GM18526 (cell line): ENCODE measurements around the gene ARHGAP25.

Experiments
- POLR2A ChIP-seq: IDR thresholded peaks from 3 replicates; pipeline ENCODE4 v1.6.1; 2011; ENCODE audit not compliant: insufficient read length; ENCODE audit errors: extremely low read depth

The ARHGAP25 gene

DNA sequence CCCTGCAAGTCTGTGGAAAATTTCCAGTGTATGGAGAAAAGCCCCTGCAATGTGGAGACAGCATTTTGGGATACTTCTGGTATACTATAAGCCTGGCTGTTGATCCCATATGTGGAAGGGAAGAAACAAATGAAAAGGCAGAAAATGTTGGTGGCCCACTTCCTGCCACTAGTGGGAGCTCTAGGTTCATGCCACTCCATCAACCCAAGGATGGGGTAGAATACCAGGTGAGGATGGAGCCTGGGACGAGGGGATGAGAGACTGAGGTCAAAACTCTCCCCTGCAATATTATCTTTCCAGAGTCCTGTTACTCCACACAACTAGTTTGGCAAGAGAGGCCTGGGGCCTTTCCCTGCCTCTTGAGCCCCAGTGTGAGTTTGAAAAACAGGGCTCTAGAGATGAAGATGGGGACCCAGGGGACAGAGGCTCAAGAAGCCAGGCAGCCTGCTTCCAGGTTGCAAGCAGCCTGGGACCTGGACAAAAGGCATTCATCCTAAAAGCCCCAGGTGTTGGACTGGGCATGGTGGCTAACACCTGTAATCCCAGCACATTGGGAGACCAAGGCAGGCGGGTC is 104.7 kb downstream of the ARHGAP25 start:
- TF ChIP-seq POLR2A = no peak

DNA sequence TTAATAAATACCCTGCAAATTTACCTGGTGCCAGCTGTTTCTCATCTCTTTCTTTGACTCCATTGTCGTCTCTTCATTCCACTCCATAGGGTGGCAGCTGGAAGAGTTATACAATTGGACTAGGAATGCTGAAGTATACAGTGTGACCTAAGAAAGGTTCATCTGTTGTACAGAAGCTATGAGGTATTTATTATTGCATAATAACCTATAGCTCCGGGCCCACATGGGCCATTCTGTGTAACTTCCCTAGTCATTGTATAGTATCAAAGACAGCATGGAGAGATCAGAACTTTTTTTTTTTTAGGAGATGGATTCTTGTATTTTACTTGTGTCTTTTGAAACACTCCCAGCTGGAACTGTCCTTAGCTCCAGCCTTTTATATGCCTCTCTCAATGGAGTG is 110.4 kb downstream of the ARHGAP25 start:
- TF ChIP-seq POLR2A = no peak

DNA sequence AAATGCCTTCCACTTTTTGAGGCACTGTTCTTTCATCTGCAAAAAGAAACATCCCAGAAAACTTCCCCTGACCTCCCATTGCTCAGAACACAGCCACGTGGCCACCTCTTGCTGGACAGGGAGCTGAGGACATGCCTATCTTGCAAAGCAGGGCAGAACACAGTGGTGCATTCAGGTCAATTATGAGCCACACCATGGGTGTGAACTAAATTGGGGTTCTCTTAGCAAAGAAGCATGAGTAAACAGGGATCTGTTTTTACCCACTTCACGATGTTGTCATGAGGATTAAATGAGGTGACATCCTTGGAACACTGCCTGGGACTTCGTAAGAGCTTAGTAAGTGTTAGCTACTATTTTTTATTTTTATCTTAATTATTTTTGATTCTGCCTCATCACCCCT is 111.5 kb downstream of the ARHGAP25 start:
- TF ChIP-seq POLR2A = no peak

DNA sequence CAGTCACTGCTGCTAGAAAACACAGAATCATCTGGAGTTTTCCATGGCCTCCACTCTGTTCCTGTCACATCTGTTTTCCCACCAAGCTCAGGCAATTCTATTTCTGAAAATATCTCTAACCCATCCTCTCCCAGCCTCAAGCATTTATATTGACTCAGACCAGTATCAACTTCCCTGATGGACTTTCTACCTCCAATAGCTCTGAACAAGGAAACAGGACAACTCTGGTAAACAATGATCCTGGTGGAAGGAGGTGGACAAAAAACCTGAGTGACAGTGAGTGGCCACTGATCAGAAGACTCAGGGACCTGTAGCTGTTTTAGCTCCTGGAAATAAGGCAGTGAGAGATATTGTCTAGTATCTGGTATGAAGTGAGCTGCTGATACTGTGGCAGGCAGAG is 113.1 kb downstream of the ARHGAP25 start:
- no peak for TF ChIP-seq POLR2A

DNA sequence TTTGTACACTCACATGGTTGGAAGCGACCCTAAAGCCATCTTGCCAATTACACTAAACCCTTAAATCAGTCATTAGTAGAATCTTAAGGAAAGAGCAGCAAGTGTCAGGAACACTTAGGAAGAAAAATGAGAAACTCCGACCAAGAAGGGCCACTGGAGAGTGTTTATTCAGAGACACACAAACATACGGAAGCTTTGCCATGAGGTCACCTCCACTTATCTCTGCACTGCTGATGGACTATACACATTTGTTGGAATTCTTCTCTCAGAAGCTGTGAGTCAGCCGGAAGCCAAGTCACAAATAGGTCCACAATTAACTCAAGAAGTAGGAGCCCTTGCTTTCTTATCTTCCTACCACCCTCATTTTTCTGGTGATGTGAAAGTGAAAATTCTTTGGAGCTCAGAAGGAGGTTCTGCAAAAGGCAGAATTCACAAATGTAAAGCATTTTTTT is 115.0 kb downstream of the ARHGAP25 start:
- TF ChIP-seq POLR2A = no peak

DNA sequence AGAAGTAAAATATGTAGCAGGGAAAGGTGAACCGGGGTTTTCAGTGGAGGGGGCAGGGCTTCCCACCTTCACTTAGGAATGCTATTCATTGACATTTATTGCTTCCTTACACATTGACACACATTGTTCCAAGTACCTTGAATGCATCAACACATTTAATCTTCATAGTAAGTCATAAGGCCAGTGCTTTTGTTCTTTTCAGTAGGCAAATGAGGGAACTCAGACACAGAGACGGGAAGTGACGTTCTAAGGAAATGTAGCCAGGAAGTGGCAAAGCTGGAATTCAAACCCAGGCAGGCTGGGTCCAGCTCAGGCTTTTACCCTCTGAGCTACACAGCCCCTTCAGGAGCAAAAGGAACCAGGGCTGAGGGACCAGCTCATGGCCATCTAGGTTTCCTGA is 115.9 kb downstream of the ARHGAP25 start:
- no peak for TF ChIP-seq POLR2A

DNA sequence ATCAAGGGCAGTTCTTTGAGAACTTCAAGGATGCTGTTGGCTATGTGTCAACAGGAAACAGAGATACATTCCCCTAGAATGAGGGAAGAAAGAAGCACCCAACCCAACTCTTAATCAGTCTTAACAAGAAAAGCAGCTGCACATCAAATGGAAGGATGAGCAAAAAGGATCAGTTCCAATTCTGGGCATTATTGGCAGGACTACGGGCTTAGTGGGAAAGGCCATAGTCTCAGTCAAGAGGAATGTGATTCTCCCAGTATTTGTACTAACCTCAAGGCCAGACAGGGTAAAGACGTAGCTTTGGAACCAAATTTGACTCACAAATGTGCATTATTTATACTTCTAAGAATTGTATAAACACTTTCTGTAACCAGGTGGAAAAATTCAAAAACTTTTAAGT is 118.4 kb downstream of the ARHGAP25 start:
- TF ChIP-seq POLR2A = no peak

DNA sequence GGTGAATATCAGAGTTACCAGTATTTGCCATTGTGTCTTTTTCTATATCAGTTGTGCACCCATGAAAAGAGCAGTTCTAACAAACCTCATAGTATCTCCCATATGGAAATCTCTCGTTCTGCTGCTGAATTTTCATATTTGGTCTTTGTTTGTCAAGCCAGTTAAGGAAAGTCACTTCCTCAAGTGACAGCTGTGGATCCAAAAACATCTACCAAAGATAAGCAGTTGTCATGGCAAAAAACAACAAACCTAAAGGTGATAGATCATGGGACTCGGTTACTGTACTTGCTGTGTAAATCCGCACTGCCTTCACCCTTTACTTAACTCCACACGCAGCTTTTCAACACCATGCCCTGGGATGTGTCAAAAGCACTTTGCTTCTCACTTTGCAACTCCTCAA is 119.3 kb downstream of the ARHGAP25 start:
- no peak for TF ChIP-seq POLR2A

DNA sequence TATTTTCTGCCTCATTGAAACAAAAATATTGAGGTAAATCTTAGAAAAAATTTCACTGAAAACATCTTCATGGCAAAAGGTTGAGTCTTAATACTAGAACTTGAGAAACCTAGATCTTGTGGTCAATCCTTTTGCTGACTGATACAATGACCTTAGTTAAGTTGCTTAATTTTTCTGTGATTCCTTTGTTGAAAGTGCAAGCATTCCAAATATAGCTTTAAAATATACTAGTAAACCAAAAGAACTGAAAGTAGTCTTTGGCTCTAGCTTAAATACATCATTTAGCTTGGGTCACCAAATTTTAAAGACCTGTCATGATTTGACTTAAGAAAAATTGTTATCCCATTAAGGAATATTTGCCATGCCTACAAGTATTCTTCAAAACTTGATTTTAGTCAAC is 119.9 kb downstream of the ARHGAP25 start:
- TF ChIP-seq POLR2A = no peak

DNA sequence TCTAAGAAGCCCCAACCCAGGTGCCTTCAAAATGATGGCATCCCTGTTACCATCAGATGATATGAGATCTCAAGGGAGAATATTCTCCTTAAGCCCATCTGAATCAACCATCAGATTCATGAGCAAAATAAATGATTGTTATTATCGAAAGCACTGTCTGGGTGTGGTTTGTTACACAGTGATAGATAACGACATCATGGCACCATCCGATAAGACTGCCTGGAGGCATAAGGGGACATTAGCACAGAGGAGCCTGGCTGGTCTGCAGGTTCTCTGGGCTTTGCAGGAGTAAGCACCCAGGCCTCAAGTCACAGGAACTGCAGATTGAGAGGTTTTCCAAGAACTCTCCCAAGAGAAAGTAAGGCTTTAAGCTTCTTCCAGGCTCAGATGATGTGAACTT is 120.9 kb downstream of the ARHGAP25 start:
- no peak for TF ChIP-seq POLR2A

DNA sequence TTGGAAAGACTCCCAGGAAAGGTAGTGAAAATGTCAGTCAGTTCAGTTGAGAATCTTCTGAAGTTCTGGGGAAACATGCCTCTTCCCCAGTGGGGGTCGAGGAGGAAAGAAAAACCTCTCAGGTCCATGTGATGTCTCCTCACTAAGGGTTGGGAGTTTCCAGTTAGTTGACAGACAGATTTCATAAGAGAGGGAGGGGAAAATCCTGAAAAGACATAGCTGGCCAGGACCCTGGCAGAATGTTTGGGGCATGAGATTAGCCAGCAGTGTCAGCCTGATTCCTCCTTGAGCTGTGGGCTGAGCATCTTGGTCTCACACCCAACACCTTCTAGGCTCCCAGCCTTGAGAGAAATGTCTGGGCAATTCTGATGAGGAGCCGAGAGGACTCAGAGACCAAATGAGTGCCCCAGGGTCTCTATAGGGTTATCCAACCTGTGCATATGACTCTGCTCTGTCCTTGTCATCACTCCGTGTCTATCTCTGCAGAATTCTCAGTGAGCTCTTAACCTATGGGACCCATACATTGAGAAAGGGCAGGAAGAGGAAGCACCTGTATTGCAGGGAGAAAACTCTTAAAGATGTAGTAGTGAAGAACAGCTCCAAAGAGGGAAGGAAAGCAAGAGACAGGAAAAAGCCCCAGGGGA is 122.7 kb downstream of the ARHGAP25 start:
- TF ChIP-seq POLR2A = no peak

DNA sequence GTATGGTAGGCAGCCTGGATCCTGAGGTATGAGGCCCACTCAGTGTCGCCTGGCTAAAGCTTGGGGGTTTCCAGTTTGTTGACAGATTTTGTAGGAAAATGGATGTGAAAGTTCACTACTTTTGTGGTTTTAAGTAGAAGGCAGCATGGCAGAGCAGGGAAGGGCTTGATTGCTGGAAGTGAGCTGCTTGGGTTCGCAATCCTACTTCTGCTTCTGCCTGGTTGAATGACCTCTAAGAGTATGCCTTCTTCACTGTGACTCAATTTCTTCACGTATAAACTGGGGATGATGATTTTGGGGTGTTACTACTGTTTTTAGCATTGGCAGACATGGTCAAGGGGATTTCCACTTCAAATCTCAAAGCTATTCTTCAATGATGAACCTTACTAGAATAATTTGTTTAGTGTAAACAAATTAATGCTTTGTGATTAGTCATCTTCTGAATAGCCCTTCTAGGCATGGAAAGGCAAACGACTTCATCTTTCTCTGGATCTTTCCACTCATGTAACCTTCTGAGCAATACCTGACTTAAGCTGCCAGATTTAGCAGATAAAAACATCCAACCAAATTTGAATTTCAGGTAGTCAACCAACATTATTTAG is 123.3 kb downstream of the ARHGAP25 start:
- TF ChIP-seq POLR2A = no peak

DNA sequence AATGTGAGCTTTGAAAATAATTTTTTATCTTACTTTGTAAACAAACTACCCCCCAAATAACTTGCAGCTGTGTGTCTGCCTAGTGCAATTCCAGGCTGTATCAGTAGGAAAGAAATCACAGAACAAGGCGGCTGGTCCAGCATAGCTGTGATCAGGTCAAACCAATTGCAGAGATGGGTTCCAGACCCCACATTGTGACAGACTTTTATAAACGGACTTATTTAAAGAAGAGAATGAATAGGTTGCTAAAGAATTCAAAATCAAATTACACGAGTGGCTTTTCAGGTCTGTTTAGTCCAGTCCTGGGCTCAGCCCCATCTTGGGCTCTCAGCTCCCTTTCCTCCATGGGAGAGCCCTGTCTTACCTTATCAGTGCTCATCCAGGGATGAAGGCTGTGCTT is 125.5 kb downstream of the ARHGAP25 start:
- TF ChIP-seq POLR2A = no peak

DNA sequence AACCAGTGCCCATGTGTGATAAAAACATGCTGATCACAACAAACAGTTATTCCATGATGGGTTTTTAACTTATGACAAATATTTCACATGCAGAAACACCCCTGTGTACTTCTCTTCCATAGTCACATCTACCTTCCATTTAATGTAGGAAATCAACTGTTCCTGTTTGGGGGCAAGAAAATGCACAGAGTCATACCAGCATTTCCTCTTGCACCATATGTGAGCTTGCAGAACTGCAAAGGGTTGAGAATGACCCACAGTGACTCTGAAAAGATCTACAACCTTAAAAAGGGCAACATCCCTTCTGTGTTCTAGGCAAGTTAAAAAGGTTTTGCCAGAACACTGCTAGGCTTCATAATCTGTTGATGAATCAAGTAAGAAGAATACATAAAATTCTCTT is 126.7 kb downstream of the ARHGAP25 start:
- TF ChIP-seq POLR2A = no peak

DNA sequence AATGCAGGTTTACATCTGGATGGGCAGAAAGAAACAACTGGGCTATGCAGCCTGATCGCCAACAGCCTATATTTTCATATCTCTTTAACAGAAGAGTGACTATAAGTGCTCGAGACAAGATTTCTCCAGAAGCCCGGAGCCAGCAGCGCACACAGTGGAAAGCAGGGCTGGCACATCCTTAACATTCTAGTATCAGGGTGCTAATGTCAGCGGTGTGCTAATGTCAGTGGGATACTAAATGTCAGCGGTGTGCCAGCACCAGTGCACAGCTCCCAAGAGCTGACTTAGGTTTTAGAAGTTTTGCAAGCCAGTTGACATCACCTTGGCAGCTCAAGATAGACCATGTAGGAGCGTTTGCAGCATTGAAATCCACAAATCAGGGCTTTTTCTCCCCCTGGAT is 128.3 kb downstream of the ARHGAP25 start:
- TF ChIP-seq POLR2A = no peak

DNA sequence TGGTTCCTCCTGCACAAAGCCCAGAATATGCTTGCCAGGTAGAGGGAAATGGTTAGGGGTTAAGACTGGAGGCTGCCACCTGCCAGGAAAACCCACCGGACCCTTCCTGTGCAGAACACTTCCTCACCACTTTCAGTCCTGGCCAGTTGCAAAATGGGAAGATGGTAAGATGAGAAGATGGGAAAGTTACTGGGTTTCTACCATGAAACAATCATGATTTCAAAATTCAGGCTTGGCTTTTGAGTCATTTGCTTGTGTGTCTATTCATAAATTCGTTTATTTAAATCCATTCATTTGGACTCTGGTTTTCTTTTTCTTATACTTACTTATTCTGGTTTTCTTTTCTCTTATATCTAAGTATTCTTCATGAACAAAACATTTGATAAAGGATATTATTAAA is 129.4 kb downstream of the ARHGAP25 start:
- TF ChIP-seq POLR2A = no peak

DNA sequence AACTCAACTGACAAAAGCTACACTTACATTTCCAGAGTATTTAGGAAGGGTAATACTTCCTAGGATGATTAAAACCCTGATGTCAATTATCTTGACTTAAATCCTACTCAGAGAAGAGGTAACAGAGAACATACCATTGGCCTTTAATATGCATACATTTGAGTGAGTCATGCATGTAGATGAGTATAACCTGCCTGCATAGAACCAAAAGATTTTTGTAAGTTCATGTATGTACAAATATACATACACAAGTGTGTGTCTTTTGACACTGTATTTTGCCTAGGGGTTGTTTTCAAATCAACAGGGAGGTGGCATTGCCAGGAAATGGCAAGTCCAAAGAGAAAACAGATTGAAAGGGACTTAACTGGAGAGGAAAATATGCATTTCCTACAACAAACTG is 130.5 kb downstream of the ARHGAP25 start:
- no peak for TF ChIP-seq POLR2A
